HUDEP-2 (cell line): ENCODE data around the gene POLR3K.
A peak's percentile ranks its signal among the peaks of the same experiment; 100 is the strongest.

Source experiments
- DNase-seq, 76 experiments: peaks; one replicate each; lab custom pipeline; 2025; ENCODE audit not compliant: unreplicated experiment in 76 of 76; lab: John Stamatoyannopoulos, UW

Gene POLR3K

GRCh38 chr16:79151-80054 lies 26.0 kb upstream of the POLR3K start:
- DNase-seq: no peak

- peak in 5 of 76 experiments; percentile 8 to 42 (median 18) for DNase-seq
These were observed 25.2 kb upstream of the POLR3K start for GRCh38 chr16:78444-79150.

GRCh38 chr16:77807-78443 lies 24.5 kb upstream of the POLR3K start, which contains the start of gene MPG:
MPG (plus strand) TSS chr16:78225; CDS start chr16:78310, 85 bp downstream.
- peak in 66 of 76 experiments; percentile 10 to 81 (median 55) for DNase-seq

- peak in 11 of 76 experiments; percentile 10 to 37 (median 20) for DNase-seq
These were observed 23.9 kb upstream of the POLR3K start for GRCh38 chr16:77273-77806.

GRCh38 chr16:76535-77272 lies 23.3 kb upstream of the POLR3K start:
- DNase-seq: peak in 19 of 76 experiments; percentile 2 to 55 (median 21)

GRCh38 chr16:75580-76501 lies 22.4 kb upstream of the POLR3K start:
- no peak for DNase-seq

- DNase-seq: no peak
These were observed 21.4 kb upstream of the POLR3K start for GRCh38 chr16:74747-75334.

- no peak for DNase-seq
These were observed 20.8 kb upstream of the POLR3K start for GRCh38 chr16:74051-74746.

- DNase-seq: peak in 13 of 76 experiments; percentile 6 to 38 (median 20)
These were observed 19.4 kb upstream of the POLR3K start, which contains the start of gene RHBDF1 for GRCh38 chr16:72561-73548. RHBDF1 (minus strand) TSS chr16:72631; CDS start chr16:65015, 7,616 bp downstream.

GRCh38 chr16:71540-72401 lies 18.4 kb upstream of the POLR3K start:
- DNase-seq: no peak

GRCh38 chr16:71210-71539 lies 17.8 kb upstream of the POLR3K start:
- no peak for DNase-seq

- DNase-seq: no peak
These were observed 15.8 kb upstream of the POLR3K start for GRCh38 chr16:69181-69580.

- no peak for DNase-seq
These were observed 14.7 kb upstream of the POLR3K start for GRCh38 chr16:67884-68789.

GRCh38 chr16:67183-67791 lies 13.9 kb upstream of the POLR3K start:
- no peak for DNase-seq
